A673 (cell line): Measurements from ENCODE around the gene APAF1.

Experiments
- EZH2 ChIP-seq: fragments of 200-600 bp; sonication (generic); IDR thresholded peaks from 2 replicates; pipeline ENCODE4 v1.6.1; 2017; ENCODE audit warnings: borderline replicate concordance, low read depth, mild to moderate bottlenecking, mixed read lengths, antibody characterized with exemption, low read length; ENCODE audit not compliant: poor library complexity, severe bottlenecking
- TF ChIP-seq, protein P1 (sequence below): fragments of 300-800, 200-600 bp; sonication (generic); conservative IDR thresholded peaks from 2 replicates; pipeline ENCODE4 v1.5.1; 2017; ENCODE audit warnings: low read depth, mild to moderate bottlenecking, antibody characterized with exemption, low read length, moderate library complexity, mixed read lengths

GRCh38 chr12:98637068-98637467 lies 8.0 kb upstream of the APAF1 start:
- TF ChIP-seq, protein P1, sequence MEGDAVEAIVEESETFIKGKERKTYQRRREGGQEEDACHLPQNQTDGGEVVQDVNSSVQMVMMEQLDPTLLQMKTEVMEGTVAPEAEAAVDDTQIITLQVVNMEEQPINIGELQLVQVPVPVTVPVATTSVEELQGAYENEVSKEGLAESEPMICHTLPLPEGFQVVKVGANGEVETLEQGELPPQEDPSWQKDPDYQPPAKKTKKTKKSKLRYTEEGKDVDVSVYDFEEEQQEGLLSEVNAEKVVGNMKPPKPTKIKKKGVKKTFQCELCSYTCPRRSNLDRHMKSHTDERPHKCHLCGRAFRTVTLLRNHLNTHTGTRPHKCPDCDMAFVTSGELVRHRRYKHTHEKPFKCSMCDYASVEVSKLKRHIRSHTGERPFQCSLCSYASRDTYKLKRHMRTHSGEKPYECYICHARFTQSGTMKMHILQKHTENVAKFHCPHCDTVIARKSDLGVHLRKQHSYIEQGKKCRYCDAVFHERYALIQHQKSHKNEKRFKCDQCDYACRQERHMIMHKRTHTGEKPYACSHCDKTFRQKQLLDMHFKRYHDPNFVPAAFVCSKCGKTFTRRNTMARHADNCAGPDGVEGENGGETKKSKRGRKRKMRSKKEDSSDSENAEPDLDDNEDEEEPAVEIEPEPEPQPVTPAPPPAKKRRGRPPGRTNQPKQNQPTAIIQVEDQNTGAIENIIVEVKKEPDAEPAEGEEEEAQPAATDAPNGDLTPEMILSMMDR, result no peak
- TF ChIP-seq EZH2, result no peak
